Epithelial cell of esophagus (primary cell): ENCODE data around the gene DNAH17.

Experiments
- DNase-seq: peaks from one replicate; pipeline ENCODE4 v3.0.0; 2010; ENCODE audit warnings: low read depth
- H3K4me3 ChIP-seq: 2 replicates; pipeline ENCODE4 v1.5.1; 2011; ENCODE audit warnings: mild to moderate bottlenecking, low read length, control low read depth
- CTCF ChIP-seq: IDR thresholded peaks from 2 replicates; pipeline ENCODE4 v1.5.1; 2011; ENCODE audit warnings: low read depth, mild to moderate bottlenecking, low read length, control low read depth, inconsistent platforms; ENCODE audit not compliant: insufficient read depth; ENCODE audit errors: missing control alignments

Gene DNAH17

GRCh38 chr17:78588258-78589030 lies 11.2 kb upstream of the DNAH17 start:
- no peak overlapping the region for H3K4me3 ChIP-seq
- no peak for TF ChIP-seq CTCF
- no peak for DNase-seq

GRCh38 chr17:78585006-78585630 lies 7.9 kb upstream of the DNAH17 start:
- no peak for DNase-seq
- H3K4me3 ChIP-seq: no peak overlapping the region
- no peak for TF ChIP-seq CTCF

GRCh38 chr17:78583091-78583490 lies 5.9 kb upstream of the DNAH17 start:
- TF ChIP-seq CTCF: no peak
- peak; percentile 36 for DNase-seq
- H3K4me3 ChIP-seq: no peak overlapping the region

GRCh38 chr17:78581304-78581703 lies 4.1 kb upstream of the DNAH17 start:
- TF ChIP-seq CTCF: no peak
- no peak for DNase-seq
- no peak overlapping the region for H3K4me3 ChIP-seq

- no peak for TF ChIP-seq CTCF
- no peak for DNase-seq
- H3K4me3 ChIP-seq: no peak overlapping the region
These were observed 3.1 kb upstream of the DNAH17 start for GRCh38 chr17:78580277-78580804.

- no peak overlapping the region for H3K4me3 ChIP-seq
- TF ChIP-seq CTCF: no peak
- DNase-seq: no peak
These were observed 645 bp downstream of the DNAH17 start for GRCh38 chr17:78576389-78577112.
